Fibroblast of lung (primary cell): ENCODE data around the gene TTLL11.

ENCODE experiments used
- CTCF ChIP-seq, 2 donors: IDR thresholded peaks in 1 of 2; conservative IDR thresholded peaks in 1 of 2; 1 replicate in 1 of 2; 2 replicates in 1 of 2; pipeline ENCODE4 v1.5.1; 2011 to 2012; ENCODE audit warnings: low read length in 2 of 2, control low read depth in 1 of 2, inconsistent platforms in 1 of 2, low read depth in 1 of 2, mild to moderate bottlenecking in 1 of 2
- EZH2 ChIP-seq: IDR thresholded peaks from 2 replicates; pipeline ENCODE4 v1.5.1; 2012; ENCODE audit warnings: low read length, control low read depth, mild to moderate bottlenecking; ENCODE audit errors: missing control alignments

- TF ChIP-seq CTCF (conservative IDR thresholded peaks at IDR 0.05 in 1 of 2, IDR thresholded peaks at IDR 0.05 in 1 of 2; ENCODE audit: low read depth in 1 of 2, low read length in 2 of 2) (no peak), EZH2 (no peak)
Observed at GRCh38 chr9:122127396-122127798, 34.3 kb upstream of the TTLL11 start.
